Superior temporal gyrus (tissue), 1 donor: ENCODE measurements around the gene HUNK.
"Not testable (repeated sequence)": the region's sequence is repeated elsewhere in the genome, so short reads cannot be mapped to it uniquely, and the experiment has no call there.

Source experiments
- DNase-seq: peaks from one replicate; pipeline ENCODE4 v3.0.0-alpha.2; 2016; ENCODE audit errors: extremely low spot score

The HUNK gene

GRCh38 chr21:31918250-31918775 is 45.5 kb downstream of the HUNK start:
- no peak for DNase-seq

- no peak for DNase-seq
Observed at GRCh38 chr21:31920275-31920674, 47.5 kb downstream of the HUNK start.

GRCh38 chr21:31921079-31921478 is 48.3 kb downstream of the HUNK start:
- no peak for DNase-seq

- no peak for DNase-seq
Observed at GRCh38 chr21:31922881-31923280, 50.1 kb downstream of the HUNK start.

- DNase-seq, result no peak
Observed at GRCh38 chr21:31923756-31924155, 50.9 kb downstream of the HUNK start.

- no peak for DNase-seq
Observed at GRCh38 chr21:31924548-31924947, 51.7 kb downstream of the HUNK start.

- no peak for DNase-seq
Observed at GRCh38 chr21:31926498-31926897, 53.7 kb downstream of the HUNK start.

- DNase-seq, result no peak
Observed at GRCh38 chr21:31927689-31928353, 55.0 kb downstream of the HUNK start.

- DNase-seq, result no peak
Observed at GRCh38 chr21:31928656-31929055, 55.8 kb downstream of the HUNK start.

- DNase-seq, result no peak
Observed at GRCh38 chr21:31929548-31929947, 56.7 kb downstream of the HUNK start.

GRCh38 chr21:31930001-31930400 is 57.2 kb downstream of the HUNK start:
- DNase-seq, result no peak

GRCh38 chr21:31931644-31932469 is 59.0 kb downstream of the HUNK start:
- no peak for DNase-seq

- DNase-seq, result no peak
Observed at GRCh38 chr21:31932470-31932764, 59.6 kb downstream of the HUNK start.

GRCh38 chr21:31937303-31937702 is 64.5 kb downstream of the HUNK start:
- no peak for DNase-seq

GRCh38 chr21:31938330-31939301 is 65.8 kb downstream of the HUNK start:
- DNase-seq, result no peak

GRCh38 chr21:31941694-31942093 is 68.9 kb downstream of the HUNK start:
- no peak for DNase-seq

GRCh38 chr21:31943561-31943960 is 70.7 kb downstream of the HUNK start:
- DNase-seq, result no peak

- no peak for DNase-seq
Observed at GRCh38 chr21:31945141-31945540, 72.3 kb downstream of the HUNK start.

- no peak for DNase-seq
Observed at GRCh38 chr21:31945546-31945945, 72.7 kb downstream of the HUNK start.

- no peak for DNase-seq
Observed at GRCh38 chr21:31946231-31946630, 73.4 kb downstream of the HUNK start.

GRCh38 chr21:31946876-31947550 is 74.2 kb downstream of the HUNK start:
- not testable (repeated sequence) for DNase-seq
